K562 (cell line): ENCODE data around the gene LMOD1. TPM values are rescaled to one million over a fixed set of nuclear protein-coding genes. Genes with fewer than 3 reads are reported as not detected.
A peak's percentile ranks its signal among the peaks of the same experiment; 100 is the strongest.

Source experiments
- CREB3 ChIP-seq: fragments of 450-650 bp; conservative IDR thresholded peaks from 2 replicates; pipeline ENCODE4 v1.6.1; 2016; ENCODE audit warnings: missing genetic modification characterization, low read depth, mild to moderate bottlenecking, missing compliant biosample characterization, moderate library complexity
- EWSR1 ChIP-seq: fragments of 450-650 bp; IDR thresholded peaks from 2 replicates; pipeline ENCODE4 v1.6.1; 2018; ENCODE audit warnings: borderline replicate concordance, mild to moderate bottlenecking, low read depth, moderate library complexity; ENCODE audit not compliant: partially characterized antibody
- FOXK2 ChIP-seq, 2 experiments: fragments of 450-650 bp; IDR thresholded peaks in 1 of 2; conservative IDR thresholded peaks in 1 of 2; 2 replicates each; pipeline ENCODE4 v1.6.1; 2016; ENCODE audit warnings: low read depth in 2 of 2, mild to moderate bottlenecking in 1 of 2
- JUNB ChIP-seq: fragments of 450-650 bp; formaldehyde crosslinking; conservative IDR thresholded peaks from 2 replicates; pipeline ENCODE4 v1.4.0; 2020; ENCODE audit warnings: mild to moderate bottlenecking
- JUND ChIP-seq, 2 experiments: IDR thresholded peaks; 2 replicates in 1 of 2; 3 replicates in 1 of 2; pipeline ENCODE4 v1.6.1; 2011; ENCODE audit warnings: borderline replicate concordance in 2 of 2, low read depth in 2 of 2, low read length in 2 of 2, improper control_type of control experiment in 1 of 2, missing biosample characterization in 1 of 2, missing genetic modification characterization in 1 of 2, missing genetic modification reagents in 1 of 2
- NFXL1 ChIP-seq: fragments of 450-650 bp; formaldehyde crosslinking; IDR thresholded peaks from 2 replicates; pipeline ENCODE4 v1.4.0; 2021; ENCODE audit warnings: mild to moderate bottlenecking
- NR2C1 ChIP-seq, 2 experiments: fragments of 450-650 bp; IDR thresholded peaks; 2 replicates each; pipeline ENCODE4 v1.6.1; 2017; ENCODE audit warnings: mild to moderate bottlenecking in 2 of 2, antibody characterized with exemption in 1 of 2, inconsistent platforms in 1 of 2, missing compliant biosample characterization in 1 of 2, missing genetic modification characterization in 1 of 2
- SRF ChIP-seq, 2 experiments: fragments of 250-450, 450-650 bp in 1 of 2; sonication (Bioruptor Pico) in 1 of 2; sonication (generic) in 1 of 2; formaldehyde crosslinking; IDR thresholded peaks; 2 replicates each; pipeline versions ENCODE4 v1.5.0 to v1.5.1; 2020 to 2022; ENCODE audit warnings: mild to moderate bottlenecking in 1 of 2, missing genetic modification reagents in 1 of 2
- TOE1 ChIP-seq, 2 experiments: fragments of 450-650 bp in 1 of 2; sonication (generic) in 1 of 2; formaldehyde crosslinking in 1 of 2; IDR thresholded peaks; 2 replicates each; pipeline versions ENCODE4 v1.7.1 to v1.8.0; 2016 to 2022; ENCODE audit warnings: borderline replicate concordance in 2 of 2, mild to moderate bottlenecking in 2 of 2, antibody characterized with exemption in 1 of 2, inconsistent platforms in 1 of 2, low read depth in 1 of 2, missing genetic modification reagents in 1 of 2, moderate library complexity in 1 of 2
- ZBTB33 ChIP-seq: sonication (generic); formaldehyde crosslinking; IDR thresholded peaks from 2 replicates; pipeline ENCODE4 v1.8.1; 2023; ENCODE audit warnings: mild to moderate bottlenecking, missing genetic modification reagents
- ZFX ChIP-seq: sonication (generic); formaldehyde crosslinking; IDR thresholded peaks from 2 replicates; pipeline ENCODE4 v1.8.0; 2022; ENCODE audit warnings: mild to moderate bottlenecking, missing genetic modification reagents, moderate library complexity
- ZNF445 ChIP-seq: fragments of 250-450 bp; sonication (Bioruptor Pico); IDR thresholded peaks from 2 replicates; pipeline ENCODE4 v1.4.0; 2020; ENCODE audit warnings: low read depth, mild to moderate bottlenecking, moderate library complexity
- ZNF609 ChIP-seq: sonication (generic); formaldehyde crosslinking; IDR thresholded peaks from 2 replicates; pipeline ENCODE4 v1.8.1; 2023; ENCODE audit warnings: missing genetic modification reagents, mild to moderate bottlenecking, borderline replicate concordance
- polyA plus RNA-seq, 8 experiments: library from polyadenylated mRNA; depleted of rRNA in 4 of 8; stranded (reverse) in 5 of 8; unstranded in 3 of 8; fragments of >200 nt; fragmentation: Nextera tagmentation in 2 of 8; fragmentation: Illumina TruSeq in 1 of 8; extraction: Ambion mirVana in 2 of 8; extraction: Trizol in 1 of 8; gene quantifications; 2 replicates each; pipeline versions ENCODE4 v1.2.1 to v1.2.3, GENCODE V29; 2011 to 2014; ENCODE audit warnings: inconsistent platforms in 1 of 8, missing spikeins in 1 of 8
- total RNA-seq, 7 experiments: library from RNA; depleted of rRNA in 6 of 7; stranded (reverse); fragments of >200 nt in 6 of 7; fragmentation: Illumina TruSeq in 2 of 7; extraction: Trizol in 2 of 7; gene quantifications; 2 replicates each; pipeline versions ENCODE4 v1.2.1 to v1.2.3, GENCODE V29; 2011 to 2021; ENCODE audit warnings: low replicate concordance in 1 of 7

Gene LMOD1
- total and polyA plus RNA-seq, 9 of the 15 experiments (the other 6 are each of a cell fraction or from before 2014, with no cell fraction given): 0.03 to 0.54 (median 0.38) TPM; not detected in 1

- TF ChIP-seq ZNF609 (CRISPR knock-in tag) (0 out of 2 replicates have a peak, but pooled peaks have one; percentile 30), CREB3 (tag) (peak; percentile 69; the same call in 1 of the 2 replicates), JUNB (CRISPR knock-in tag) (peak; percentile 59; the same call in 1 of the 2 replicates), NR2C1 (IDR thresholded peaks at IDR 0.05) (no peak), NR2C1 (tag; IDR thresholded peaks at IDR 0.05) (0 out of 2 replicates have a peak, but pooled peaks have one; percentile 13), FOXK2 (conservative IDR thresholded peaks at IDR 0.05 in 1 of 2, IDR thresholded peaks at IDR 0.05 in 1 of 2; ENCODE audit: low read depth in 2 of 2) (0 out of 4 replicates have a peak, but pooled peaks of 1 of the 2 experiments have one; percentile 20), TOE1 (IDR thresholded peaks at IDR 0.05; ENCODE audit: borderline replicate concordance) (no peak), TOE1 (CRISPR knock-in tag; IDR thresholded peaks at IDR 0.05; ENCODE audit: borderline replicate concordance, low read depth) (0 out of 2 replicates have a peak, but pooled peaks have one; percentile 52), ZFX (0 out of 2 replicates have a peak, but pooled peaks have one; percentile 24), ZBTB33 (0 out of 2 replicates have a peak, but pooled peaks have one; percentile 42), EWSR1 (no peak), SRF (CRISPR knock-in tag; IDR thresholded peaks at IDR 0.05) (peak in 1 of 2 experiments; percentile 37; a peak in 1 of 4 replicates), ZNF445 (peak; percentile 56; the same call in 1 of the 2 replicates), JUND (IDR thresholded peaks at IDR 0.05; ENCODE audit: borderline replicate concordance, low read depth, low read length) (peak; percentile 77), JUND (tag; IDR thresholded peaks at IDR 0.05; ENCODE audit: borderline replicate concordance, low read depth, low read length) (peak; percentile 71; the same call in 1 of the 3 replicates), NFXL1 (CRISPR knock-in tag) (0 out of 2 replicates have a peak, but pooled peaks have one; percentile 30)
These were observed 28.9 kb downstream of the LMOD1 start (continued) for GRCh38 chr1:201917362-201918033.
